ENCODE measurements around the gene NET1.

DNA sequence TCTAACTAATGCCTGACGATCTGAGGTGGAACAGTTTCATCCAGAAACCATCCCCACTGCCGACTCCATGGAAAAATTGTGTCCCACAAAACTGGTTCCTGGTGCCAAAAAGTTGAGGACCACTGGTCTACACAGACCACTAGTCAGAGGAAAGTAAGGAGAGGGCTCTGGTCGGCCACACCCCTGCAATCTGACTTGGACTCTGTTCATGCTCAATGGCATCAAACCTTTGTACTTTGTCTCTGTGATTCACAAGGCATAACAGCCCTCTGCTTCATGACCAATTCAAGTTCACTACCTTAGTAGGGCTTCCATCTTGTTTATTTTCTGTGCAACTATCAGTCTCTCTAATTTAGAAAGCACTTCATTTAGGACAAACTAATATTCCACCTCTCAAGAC is 9.6 kb upstream of the NET1 start:
- no peak for TF ChIP-seq ZNF274 (IDR thresholded peaks at IDR 0.05; ENCODE audit: low read depth, low read length)
- no peak for TF ChIP-seq SUZ12 (IDR thresholded peaks at IDR 0.05; ENCODE audit: extremely low read depth, insufficient read depth, insufficient read length)
- no peak for TF ChIP-seq YY1 (IDR thresholded peaks at IDR 0.05; ENCODE audit: insufficient read depth, insufficient read length)

Measured in NT2/D1 (cell line).